Common myeloid progenitor, CD34-positive (primary cell): Measurements from ENCODE around the gene NFIC.
A peak's percentile ranks its signal among the peaks of the same experiment; 100 is the strongest.
"Not testable (repeated sequence)": the region's sequence is repeated elsewhere in the genome, so short reads cannot be mapped to it uniquely, and the experiment has no call there.

Source experiments
- CTCF ChIA-PET: fragments of 350-600 bp; sonication (Branson Sonifier 250); formaldehyde crosslinking; loops from one replicate; lab custom pipeline; 2021; ENCODE audit warnings: antibody characterized with exemption; lab: Charles Lee
- POLR2A ChIA-PET: fragments of 350-600 bp; sonication (Branson Sonifier 250); formaldehyde crosslinking; loops from one replicate; lab custom pipeline; 2021; ENCODE audit warnings: antibody characterized with exemption; lab: Charles Lee
- DNase-seq, 3 donors: peaks; one replicate each; pipeline versions ENCODE4 v3.0.0 to v3.0.0-alpha.2; 2013
- H3K27ac ChIP-seq, 2 experiments: 1 replicate in 1 of 2; 2 replicates in 1 of 2; pipeline ENCODE4 v1.7.0; 2013; ENCODE audit warnings: inconsistent platforms in 2 of 2, low read length in 2 of 2, mild to moderate bottlenecking in 2 of 2, low read depth in 1 of 2, moderate library complexity in 1 of 2; ENCODE audit not compliant: severe bottlenecking in 2 of 2, insufficient read depth in 1 of 2, poor library complexity in 1 of 2
- H3K27me3 ChIP-seq, 5 experiments: replicated peaks in 2 of 5; 1 replicate in 3 of 5; 2 replicates in 2 of 5; pipeline versions ENCODE4 v1.6.1 to v1.7.0; 2013; ENCODE audit warnings: low read length in 4 of 5, mild to moderate bottlenecking in 2 of 5, moderate library complexity in 2 of 5, inconsistent platforms in 1 of 5; ENCODE audit not compliant: insufficient read depth in 5 of 5, control insufficient read depth in 4 of 5
- H3K36me3 ChIP-seq, 4 experiments: 1 replicate in 2 of 4; 2 replicates in 2 of 4; pipeline versions ENCODE4 v1.6.1 to v1.7.0; 2013; ENCODE audit warnings: low read length in 3 of 4, control low read depth in 1 of 4, mild to moderate bottlenecking in 1 of 4; ENCODE audit not compliant: control insufficient read depth in 4 of 4, insufficient read depth in 4 of 4
- H3K4me1 ChIP-seq, 4 experiments: 1 replicate in 3 of 4; 2 replicates in 1 of 4; pipeline versions ENCODE4 v1.6.1 to v1.7.1; 2013; ENCODE audit warnings: low read length in 3 of 4, mild to moderate bottlenecking in 3 of 4, control low read depth in 1 of 4, inconsistent platforms in 1 of 4, moderate library complexity in 1 of 4; ENCODE audit not compliant: control insufficient read depth in 4 of 4, insufficient read depth in 4 of 4; ENCODE audit errors: control extremely low read depth in 1 of 4
- H3K4me3 ChIP-seq, 7 experiments: 1 replicate in 4 of 7; 2 replicates in 3 of 7; pipeline versions ENCODE4 v1.5.1 to v1.7.0; 2013; ENCODE audit warnings: mild to moderate bottlenecking in 7 of 7, low read length in 6 of 7, moderate library complexity in 6 of 7, inconsistent platforms in 2 of 7, low read depth in 2 of 7, control low read depth in 1 of 7; ENCODE audit not compliant: insufficient read depth in 4 of 7, control insufficient read depth in 1 of 7; ENCODE audit errors: extremely low read depth in 1 of 7
- H3K9me3 ChIP-seq, 5 experiments: 1 replicate in 4 of 5; 2 replicates in 1 of 5; pipeline versions ENCODE4 v1.6.1 to v1.7.1; 2013; ENCODE audit warnings: low read length in 4 of 5, mild to moderate bottlenecking in 2 of 5, inconsistent platforms in 1 of 5, low read depth in 1 of 5, moderate library complexity in 1 of 5; ENCODE audit not compliant: control insufficient read depth in 4 of 5, insufficient read depth in 2 of 5; ENCODE audit errors: control extremely low read depth in 1 of 5
- WGBS: methylation state at CpG from one replicate; pipeline ENCODE4 v1.1.5; 2013; ENCODE audit not compliant: insufficient coverage; 5-methylcytosine and 5-hydroxymethylcytosine counted together

The NFIC gene

DNA sequence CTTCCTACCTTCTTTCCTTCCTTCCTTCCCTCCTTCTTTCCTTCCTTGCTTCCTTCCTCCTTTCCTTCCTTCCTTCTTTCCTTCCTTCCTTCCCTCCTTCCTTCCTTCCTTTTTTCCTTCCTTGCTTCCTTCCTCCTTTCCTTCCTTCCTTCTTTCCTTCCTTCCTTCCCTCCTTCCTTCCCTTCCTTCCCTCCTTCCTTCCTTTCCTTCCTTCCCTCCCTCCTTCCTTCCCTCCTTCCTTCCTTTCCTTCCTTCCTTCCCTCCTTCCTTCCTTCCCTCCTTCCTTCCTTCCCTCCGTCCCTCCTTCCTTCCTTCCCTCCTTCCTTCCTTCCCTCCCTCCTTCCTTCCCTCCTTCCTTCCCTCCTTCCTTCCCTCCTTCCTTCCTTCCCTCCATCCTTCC, 34.2 kb upstream of the NFIC start:
- no CpG with 5 or more reads among the region's 1 CpG for WGBS
- H3K4me3 ChIP-seq, H3K27me3 ChIP-seq, H3K27ac ChIP-seq, H3K9me3 ChIP-seq, H3K36me3 ChIP-seq, CTCF ChIA-PET, POLR2A ChIA-PET, H3K4me1 ChIP-seq: not testable (repeated sequence)
- DNase-seq = peak in 1 of 3 donors; percentile 55

DNA sequence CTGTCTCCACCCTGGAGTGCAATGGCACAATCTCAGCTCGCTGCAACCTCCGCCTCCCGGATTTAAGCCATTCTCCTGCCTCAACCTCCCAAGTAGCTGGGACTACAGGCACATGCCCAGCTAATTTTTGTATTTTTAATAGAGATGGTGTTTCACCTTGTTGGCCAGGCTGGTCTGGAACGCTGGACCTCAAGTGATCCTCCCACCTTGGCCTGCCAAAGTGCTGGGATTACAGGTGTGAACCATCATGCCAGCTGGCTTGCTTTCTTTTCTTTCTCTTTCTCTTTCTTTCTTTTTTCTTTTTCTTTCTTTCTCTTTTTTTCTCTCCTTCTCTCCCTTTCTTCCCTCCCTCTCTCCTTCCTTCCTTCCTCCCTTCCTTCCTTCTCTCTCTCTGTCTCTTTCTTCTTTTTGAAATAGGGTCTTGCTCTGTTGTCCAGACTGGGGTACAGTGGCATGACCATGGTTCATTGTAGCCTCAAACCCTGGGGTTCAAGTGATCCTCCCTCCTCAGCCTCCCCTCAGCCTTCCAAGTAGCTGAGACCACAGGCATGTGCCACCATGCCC, 33.3 kb upstream of the NFIC start:
- peaks cover 0 to 2% (median 0%) of the 10 kb centered on the region in 5 experiments for H3K9me3 ChIP-seq
- peak in 1 of 3 donors; percentile 40 for DNase-seq
- ChIA-PET CTCF (interaction anchor here (1.8 kb wide), 1 partner anchor 10 kb away, joined by 7 read pairs; no protein-coding TSS in a partner anchor), POLR2A (no interaction called here)
- H3K4me3 ChIP-seq = no peak overlapping the region
- 78% methylated on average over 4 of the region's 4 CpGs for WGBS
- no peaks in the 10 kb centered on the region for H3K36me3 ChIP-seq
- H3K27ac ChIP-seq = no peak overlapping the region
- H3K27me3 ChIP-seq = no peaks in the 10 kb centered on the region
- H3K4me1 ChIP-seq = peaks cover 0 to 15% (median 7%) of the 10 kb centered on the region in 4 experiments

DNA sequence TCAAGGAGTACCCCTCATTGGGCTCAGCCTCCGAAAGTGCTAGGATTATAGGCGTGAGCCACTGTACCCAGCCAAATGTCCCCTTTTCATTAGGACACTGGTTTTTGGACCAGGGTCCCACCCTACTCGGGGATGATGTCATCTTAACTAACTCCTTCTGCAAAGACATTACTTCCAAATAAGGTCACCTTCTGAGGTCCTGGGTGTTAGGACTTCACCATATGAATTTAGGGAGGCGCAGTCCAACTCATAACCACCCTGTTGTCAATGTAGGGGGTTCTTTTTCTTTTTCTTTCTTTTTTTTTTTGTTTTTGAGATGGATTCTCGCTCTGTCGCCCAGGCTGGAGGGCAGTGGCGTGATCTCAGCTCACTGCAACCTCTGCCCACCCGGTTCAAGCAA, 32.7 kb upstream of the NFIC start:
- Histone ChIP-seq H3K27ac (no peak overlapping the region), H3K4me1 (peaks cover 0 to 20% (median 12%) of the 10 kb centered on the region in 4 experiments), H3K36me3 (no peaks in the 10 kb centered on the region), H3K27me3 (no peaks in the 10 kb centered on the region), H3K9me3 (peaks cover 0 to 2% (median 0%) of the 10 kb centered on the region in 5 experiments), H3K4me3 (no peak overlapping the region)
- DNase-seq = peak in 2 of 3 donors; percentile 38 to 61
- ChIA-PET CTCF (interaction anchor here (1.8 kb wide), 1 partner anchor 9 kb away, joined by 7 read pairs; no protein-coding TSS in a partner anchor), POLR2A (no interaction called here)
- 100% methylated on average over 2 of the region's 8 CpGs for WGBS

DNA sequence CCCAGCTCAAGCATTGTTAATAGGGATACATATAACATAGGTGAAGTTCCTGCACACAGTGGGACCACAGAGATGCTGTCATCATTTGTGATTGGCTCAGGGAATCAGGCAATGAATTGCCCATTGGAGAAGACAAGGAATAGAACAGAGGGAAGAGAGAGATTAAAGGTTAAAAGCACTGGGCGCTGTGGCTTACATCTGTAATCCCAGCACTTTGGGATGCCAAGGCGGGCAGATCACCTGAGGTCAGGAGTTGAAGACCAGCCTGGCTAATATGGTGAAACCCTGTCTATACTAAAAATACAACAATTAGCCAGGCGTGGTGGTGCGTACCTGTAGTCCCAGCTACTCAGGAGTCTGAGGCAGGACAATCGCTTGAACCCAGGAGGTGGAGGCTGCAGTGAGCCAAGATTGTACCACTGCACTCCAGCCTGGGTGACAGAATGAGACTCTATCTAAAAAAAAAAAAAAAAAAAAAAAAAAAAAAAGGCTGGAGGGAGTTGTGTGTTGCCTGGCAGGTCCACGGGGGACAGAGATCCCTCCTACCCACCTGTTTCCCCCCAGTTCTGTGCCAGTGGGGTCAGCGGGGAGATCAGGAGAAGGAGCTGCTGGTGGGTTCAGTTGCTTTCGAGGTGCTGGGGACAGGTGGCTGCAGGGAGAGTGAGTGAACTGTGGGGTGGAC, 31.5 kb upstream of the NFIC start:
- POLR2A ChIA-PET, H3K27ac ChIP-seq, H3K4me3 ChIP-seq, DNase-seq, H3K27me3 ChIP-seq, H3K36me3 ChIP-seq, H3K9me3 ChIP-seq: not testable (repeated sequence)
- peaks cover 0 to 27% (median 15%) of the 10 kb centered on the region in 4 experiments for H3K4me1 ChIP-seq
- WGBS = 80% methylated on average over 4 of the region's 8 CpGs
- CTCF ChIA-PET = interaction anchor here (0.5 to 1.4 kb wide), 4 partner anchors 9 to 160 kb away, joined by 3 to 4 read pairs (median 3); no protein-coding TSS in a partner anchor

DNA sequence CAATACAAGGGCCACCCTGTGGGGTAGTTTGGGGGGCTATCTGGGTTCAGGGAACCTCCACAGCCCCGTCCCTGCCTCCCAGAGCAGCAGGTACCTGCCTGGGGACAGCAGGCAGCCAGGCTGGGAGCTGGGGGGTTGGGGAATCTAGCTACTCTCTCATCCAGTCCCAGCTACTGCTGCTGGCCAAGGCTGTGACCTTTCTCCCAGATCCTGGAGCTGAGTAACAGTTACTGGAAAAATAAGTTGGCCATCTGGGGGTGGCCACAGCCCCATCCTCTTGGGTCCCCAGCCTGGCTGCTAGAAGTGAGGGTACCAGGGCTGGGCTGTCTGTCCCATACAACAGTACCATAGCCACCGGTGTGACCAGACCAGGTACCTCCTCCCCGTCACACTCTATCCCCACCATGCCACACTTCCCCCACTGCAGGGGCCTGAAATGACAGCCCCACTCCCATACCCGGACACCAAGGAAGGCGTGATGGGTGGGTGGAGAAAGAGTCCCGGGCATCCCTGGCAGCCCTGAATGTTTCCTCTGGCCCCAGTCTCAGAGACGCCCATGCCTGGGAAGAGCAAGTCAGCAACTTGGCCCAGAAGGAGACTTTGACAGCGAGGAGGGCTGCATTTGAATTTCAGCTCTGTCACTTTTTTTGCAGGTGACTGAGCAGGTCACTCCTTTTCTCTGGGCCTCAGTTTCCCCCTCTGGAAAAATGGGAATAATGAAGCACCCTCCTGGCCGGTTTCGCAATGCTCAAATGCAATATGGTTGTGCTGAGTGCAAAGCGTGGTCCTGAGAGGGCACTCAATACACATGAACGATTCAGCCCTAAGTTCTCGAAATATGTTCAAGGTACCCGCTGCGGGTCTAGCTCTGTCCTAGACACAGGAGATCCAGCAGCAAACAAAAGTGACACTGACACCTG, 30.7 kb upstream of the NFIC start:
- Histone ChIP-seq H3K4me3 (no peak overlapping the region), H3K4me1 (peaks cover 0 to 34% (median 18%) of the 10 kb centered on the region in 4 experiments)
- POLR2A ChIA-PET = no interaction called here

DNA sequence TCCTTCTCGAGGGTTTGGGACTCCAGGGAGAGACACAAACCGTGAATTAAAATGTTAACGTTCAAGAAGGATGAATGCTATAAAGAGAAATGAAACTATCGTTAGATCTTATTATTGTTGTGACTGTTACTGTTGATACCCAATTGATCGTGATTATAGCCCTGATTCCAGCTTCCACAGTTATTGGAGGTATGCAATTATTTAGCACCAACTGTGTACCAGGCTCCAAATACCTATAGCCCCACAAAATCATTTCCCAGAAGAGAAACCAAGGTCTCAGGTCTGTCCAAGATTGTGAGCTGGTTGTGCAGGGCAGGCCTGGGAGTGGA, 30.1 kb upstream of the NFIC start:
- Histone ChIP-seq H3K4me3 (no peak overlapping the region), H3K4me1 (peaks cover 0 to 35% (median 19%) of the 10 kb centered on the region in 4 experiments), H3K9me3 (peaks cover 0 to 2% (median 0%) of the 10 kb centered on the region in 5 experiments), H3K27ac (no peak overlapping the region), H3K36me3 (no peaks in the 10 kb centered on the region), H3K27me3 (no peaks in the 10 kb centered on the region)
- DNase-seq = no peak
- WGBS = 91% methylated on average over 3 of the region's 5 CpGs
- ChIA-PET CTCF (interaction anchor here (1.0 to 1.4 kb wide), 3 partner anchors 19 to 136 kb away, joined by 3 to 5 read pairs (median 4); no protein-coding TSS in a partner anchor), POLR2A (no interaction called here)

More for the DNA sequence above, 30.7 kb upstream of the NFIC start:
- H3K9me3 ChIP-seq = peaks cover 0 to 2% (median 0%) of the 10 kb centered on the region in 5 experiments
- no peaks in the 10 kb centered on the region for H3K36me3 ChIP-seq
- H3K27me3 ChIP-seq = no peaks in the 10 kb centered on the region
- no peak for DNase-seq
- CTCF ChIA-PET = interaction anchor here (0.9 to 1.4 kb wide), 4 partner anchors 10 to 137 kb away, joined by 3 to 5 read pairs (median 4); no protein-coding TSS in a partner anchor
- 96% methylated on average over 11 of the region's 15 CpGs for WGBS
- no peak overlapping the region for H3K27ac ChIP-seq
